ENCODE results near the gene WDR18.

WDR18 gene

DNA sequence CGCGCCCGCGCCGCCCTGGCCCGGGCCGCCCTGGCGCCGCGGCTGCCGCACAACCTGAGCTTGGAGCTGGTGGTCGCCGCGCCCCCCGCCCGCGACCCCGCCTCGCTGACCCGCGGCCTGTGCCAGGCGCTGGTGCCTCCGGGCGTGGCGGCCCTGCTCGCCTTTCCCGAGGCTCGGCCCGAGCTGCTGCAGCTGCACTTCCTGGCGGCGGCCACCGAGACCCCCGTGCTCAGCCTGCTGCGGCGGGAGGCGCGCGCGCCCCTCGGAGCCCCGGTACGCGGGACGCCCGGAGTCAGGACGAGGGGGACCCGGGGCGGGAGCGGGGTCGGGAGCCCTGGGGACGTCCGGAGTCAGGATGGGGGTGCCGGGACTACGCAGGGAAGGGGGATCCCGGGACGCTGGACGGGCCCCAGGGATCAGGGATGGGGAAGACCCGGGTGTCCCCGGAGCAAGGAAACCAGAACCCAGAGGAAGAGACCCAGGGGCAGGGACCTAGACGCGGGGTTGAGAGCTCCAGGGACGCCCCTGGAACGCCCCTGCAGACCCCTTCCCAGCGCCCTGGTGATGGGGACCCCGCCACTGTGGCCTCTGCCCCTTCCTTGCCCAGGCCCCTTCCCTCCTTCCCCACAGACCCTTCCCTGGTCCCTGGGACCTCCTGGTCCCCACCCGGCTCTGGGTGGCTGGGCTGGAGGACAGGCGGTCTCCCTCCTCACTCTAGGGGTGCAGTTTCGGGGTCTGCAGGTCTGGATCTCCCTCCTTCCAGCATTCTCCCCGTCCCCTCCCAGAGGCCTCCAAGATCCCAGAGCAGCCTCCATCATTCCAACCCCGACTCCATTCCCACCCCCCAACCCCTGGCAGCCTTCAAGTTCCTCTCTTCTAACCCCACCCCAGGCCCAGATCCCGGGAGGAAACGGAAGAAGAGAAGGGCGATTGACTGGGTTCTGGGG, 16.7 kb downstream of the WDR18 start:
- H3K79me2 ChIP-seq (ENCODE audit: insufficient read depth, low read length) = no peaks in the 10 kb centered on the region
- TF ChIP-seq EZH2phosphoT487 (IDR thresholded peaks at IDR 0.05; ENCODE audit: borderline replicate concordance) (no peak), CTCF (conservative IDR thresholded peaks at IDR 0.05; ENCODE audit: low read length) (no peak)
- H4K20me1 ChIP-seq (ENCODE audit: insufficient read depth, low read length, poor library complexity, severe bottlenecking) = no peaks in the 10 kb centered on the region
- no peak overlapping the region for H3K4me3 ChIP-seq (ENCODE audit: low read length, poor library complexity, severe bottlenecking)
- no peaks in the 10 kb centered on the region for H3K27me3 ChIP-seq (ENCODE audit: insufficient read depth, low read length, poor library complexity, severe bottlenecking)
- no peaks in the 10 kb centered on the region for H3K4me1 ChIP-seq (ENCODE audit: insufficient read depth, low read length, poor library complexity, severe bottlenecking)
- no peak overlapping the region for H3K9ac ChIP-seq (ENCODE audit: low read depth, low read length, poor library complexity, severe bottlenecking)
- H3F3A ChIP-seq (ENCODE audit: low read depth) = no peaks in the 10 kb centered on the region; the same call in 1 of the 2 replicates
- peak overlapping the region; percentile 18 for H3K4me2 ChIP-seq (ENCODE audit: low read depth, low read length, poor library complexity, severe bottlenecking)
- H2AFZ ChIP-seq (ENCODE audit: low read length) = no peak overlapping the region
- H3K36me3 ChIP-seq (ENCODE audit: insufficient read depth, low read length) = no peaks in the 10 kb centered on the region
- H3K9me3 ChIP-seq (ENCODE audit: insufficient read depth, low read depth, low read length) = no peaks in the 10 kb centered on the region
- H3K9me2 ChIP-seq (replicated peaks; ENCODE audit: low read depth, low read length) = no peaks in the 10 kb centered on the region

DNA sequence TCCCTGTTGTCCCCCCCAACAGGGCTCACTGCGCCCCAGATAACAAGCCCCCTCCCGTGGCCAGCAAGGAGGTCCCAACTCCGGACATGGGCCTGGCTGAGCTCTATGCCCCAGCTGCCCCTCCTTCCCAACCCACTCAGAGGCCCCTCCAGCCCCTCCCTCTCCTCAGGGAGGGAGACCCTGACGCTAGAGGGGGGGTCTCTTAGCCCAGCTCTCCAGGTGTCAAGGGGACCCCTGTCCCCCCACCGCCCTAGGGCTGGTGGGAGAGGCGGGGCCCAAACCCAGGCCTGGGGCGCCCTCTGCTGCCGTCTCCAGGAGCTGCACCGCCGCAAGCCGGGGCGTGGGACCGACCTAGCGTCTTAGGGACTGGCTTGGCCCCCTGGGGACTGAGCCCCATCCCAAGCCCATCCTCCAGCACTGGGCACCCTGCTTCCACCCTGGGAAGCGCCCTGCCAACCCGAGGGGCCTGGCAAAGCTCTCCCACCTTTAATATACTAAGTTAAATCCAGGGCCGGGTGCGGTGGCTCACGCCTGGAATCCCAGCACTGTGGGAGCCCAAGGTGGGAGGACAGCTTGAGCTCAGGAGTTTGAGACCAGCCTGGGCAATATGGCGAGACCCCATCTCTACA, 17.5 kb downstream of the WDR18 start:
- Histone ChIP-seq H3F3A (ENCODE audit: low read depth) (no peaks in the 10 kb centered on the region; the same call in 1 of the 2 replicates), H3K36me3 (ENCODE audit: insufficient read depth, low read length) (no peaks in the 10 kb centered on the region), H3K27me3 (ENCODE audit: insufficient read depth, low read length, poor library complexity, severe bottlenecking) (no peaks in the 10 kb centered on the region), H3K79me2 (ENCODE audit: insufficient read depth, low read length) (no peaks in the 10 kb centered on the region), H3K9me3 (ENCODE audit: insufficient read depth, low read depth, low read length) (no peaks in the 10 kb centered on the region), H3K4me3 (ENCODE audit: low read length, poor library complexity, severe bottlenecking) (no peak overlapping the region), H3K9me2 (replicated peaks; ENCODE audit: low read depth, low read length) (no peaks in the 10 kb centered on the region), H3K4me1 (ENCODE audit: insufficient read depth, low read length, poor library complexity, severe bottlenecking) (no peaks in the 10 kb centered on the region), H2AFZ (ENCODE audit: low read length) (no peak overlapping the region), H4K20me1 (ENCODE audit: insufficient read depth, low read length, poor library complexity, severe bottlenecking) (no peaks in the 10 kb centered on the region), H3K4me2 (ENCODE audit: low read depth, low read length, poor library complexity, severe bottlenecking) (peak overlapping the region; percentile 18), H3K9ac (ENCODE audit: low read depth, low read length, poor library complexity, severe bottlenecking) (no peak overlapping the region)
- TF ChIP-seq CTCF (conservative IDR thresholded peaks at IDR 0.05; ENCODE audit: low read length) (peak; percentile 85), EZH2phosphoT487 (IDR thresholded peaks at IDR 0.05; ENCODE audit: borderline replicate concordance) (no peak)

GRCh38 chr19:1002600-1002999, 18.5 kb downstream of the WDR18 start:
- H3K9ac ChIP-seq (ENCODE audit: low read depth, low read length, poor library complexity, severe bottlenecking) = no peak overlapping the region
- H2AFZ ChIP-seq (ENCODE audit: low read length) = no peak overlapping the region
- no peaks in the 10 kb centered on the region; the same call in 1 of the 2 replicates for H3F3A ChIP-seq (ENCODE audit: low read depth)
- H3K79me2 ChIP-seq (ENCODE audit: insufficient read depth, low read length) = no peaks in the 10 kb centered on the region
- H3K27me3 ChIP-seq (ENCODE audit: insufficient read depth, low read length, poor library complexity, severe bottlenecking) = no peaks in the 10 kb centered on the region
- no peak overlapping the region for H3K4me3 ChIP-seq (ENCODE audit: low read length, poor library complexity, severe bottlenecking)
- no peaks in the 10 kb centered on the region for H4K20me1 ChIP-seq (ENCODE audit: insufficient read depth, low read length, poor library complexity, severe bottlenecking)
- H3K4me1 ChIP-seq (ENCODE audit: insufficient read depth, low read length, poor library complexity, severe bottlenecking) = no peaks in the 10 kb centered on the region
- H3K9me2 ChIP-seq (replicated peaks; ENCODE audit: low read depth, low read length) = no peaks in the 10 kb centered on the region
- no peaks in the 10 kb centered on the region for H3K36me3 ChIP-seq (ENCODE audit: insufficient read depth, low read length)
- TF ChIP-seq EZH2phosphoT487 (IDR thresholded peaks at IDR 0.05; ENCODE audit: borderline replicate concordance) (no peak), CTCF (conservative IDR thresholded peaks at IDR 0.05; ENCODE audit: low read length) (no peak)
- H3K9me3 ChIP-seq (ENCODE audit: insufficient read depth, low read depth, low read length) = no peaks in the 10 kb centered on the region
- H3K4me2 ChIP-seq (ENCODE audit: low read depth, low read length, poor library complexity, severe bottlenecking) = no peak overlapping the region

Data from Loucy (cell line).